ENCODE data around the gene TEAD1. TPM values are rescaled to one million over a fixed set of nuclear protein-coding genes. Genes with fewer than 3 reads are reported as not detected.

Gene TEAD1
- total RNA-seq, 6 donors from 2014 or later, result 53.5 to 141 (median 80.2) TPM

GRCh38 chr11:12640355-12640754 is 33.9 kb upstream of the TEAD1 start:
- Histone ChIP-seq H3K36me3 (no peaks in the 10 kb centered on the region), H3K27me3 (no peaks in the 10 kb centered on the region), H3K4me1 (no peaks in the 10 kb centered on the region), H3K27ac (no peak overlapping the region), H3K4me3 (no peak overlapping the region), H3K9me3 (no peaks in the 10 kb centered on the region)
- ATAC-seq (ENCODE audit: low FRiP score in 2 of 2) (no peak), DNase-seq (no peak)
- 13 to 37% methylated on average over 1 of the region's 1 CpG for WGBS, 2 donors
- TF ChIP-seq POLR2AphosphoS5 (IDR thresholded peaks at IDR 0.05) (no peak), CTCF (IDR thresholded peaks at IDR 0.05) (no peak)

DNA sequence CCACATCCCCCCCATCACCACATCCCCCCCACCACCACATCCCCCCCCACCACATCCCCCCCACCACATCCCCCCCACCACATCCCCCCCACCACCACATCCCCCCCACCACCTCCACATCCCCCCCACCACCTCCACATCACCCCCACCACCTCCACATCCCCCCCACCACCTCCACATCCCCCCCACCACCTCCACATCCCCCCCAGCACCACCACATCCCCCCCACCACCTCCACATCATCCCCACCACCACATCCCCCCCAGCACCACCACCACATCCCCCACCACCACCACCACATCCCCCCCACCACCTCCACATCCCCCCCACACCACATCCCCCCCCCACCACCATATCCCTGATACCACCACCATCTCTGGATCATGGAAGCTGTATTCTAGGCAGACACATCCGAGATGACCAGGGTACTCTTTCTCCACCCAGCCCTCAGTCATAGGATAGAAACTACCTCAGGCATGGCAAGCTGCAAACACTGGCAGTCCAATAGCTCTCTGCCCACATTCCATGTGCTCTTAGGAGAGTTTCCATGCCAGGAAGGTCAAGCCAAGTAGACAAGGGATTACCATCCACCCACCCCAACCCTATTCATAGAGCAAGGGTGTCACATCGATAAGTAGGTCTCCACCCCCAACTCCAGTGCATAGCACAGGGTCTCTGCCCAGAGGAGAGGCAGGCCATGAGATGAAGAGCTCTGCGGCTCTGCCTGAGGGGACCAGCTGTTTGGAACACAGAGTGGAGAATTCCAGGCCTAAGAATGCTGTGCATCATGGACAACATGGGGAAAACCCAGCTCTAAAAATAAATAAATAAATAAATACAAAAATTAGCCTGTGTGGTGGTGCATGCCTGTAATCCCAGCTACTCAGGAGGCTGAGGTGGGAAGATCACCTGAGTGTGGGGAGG is 33.0 kb upstream of the TEAD1 start:
- H3K36me3 ChIP-seq, result no peaks in the 10 kb centered on the region
- no peak overlapping the region for H3K4me3 ChIP-seq
- no peak overlapping the region for H3K27ac ChIP-seq
- no peaks in the 10 kb centered on the region for H3K9me3 ChIP-seq
- no peak for TF ChIP-seq POLR2AphosphoS5 (IDR thresholded peaks at IDR 0.05)
- TF ChIP-seq POLR2A (IDR thresholded peaks at IDR 0.05), result no peak
- no peak for TF ChIP-seq CTCF (IDR thresholded peaks at IDR 0.05)
- no peak for TF ChIP-seq EP300 (IDR thresholded peaks at IDR 0.05)
- no peaks in the 10 kb centered on the region for H3K27me3 ChIP-seq
- WGBS, 2 donors, result 86 to 92% methylated on average over 2 to 3 of the region's 3 CpGs
- ATAC-seq (ENCODE audit: low FRiP score in 2 of 2) (no peak), DNase-seq (no peak)
- H3K4me1 ChIP-seq, result no peaks in the 10 kb centered on the region

DNA sequence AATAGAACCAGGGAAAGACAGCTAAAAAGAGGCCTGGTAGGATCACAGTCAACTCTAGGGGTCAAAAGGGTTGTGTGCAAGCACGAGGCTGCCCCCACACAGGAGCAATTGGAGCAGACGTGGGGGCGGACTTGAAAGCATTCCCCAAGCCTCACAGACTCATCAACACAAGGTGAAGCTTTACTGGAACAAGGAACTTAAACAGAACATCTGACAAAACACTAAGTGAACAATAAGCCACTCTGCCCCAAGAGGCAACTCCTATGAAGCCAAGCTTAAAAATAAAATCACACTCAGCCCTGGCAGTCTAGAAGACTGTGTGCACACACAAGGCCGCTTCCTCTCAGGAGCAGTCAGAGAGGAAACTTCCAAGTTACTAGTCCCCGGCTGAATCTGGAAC is 32.2 kb upstream of the TEAD1 start:
- TF ChIP-seq EP300 (IDR thresholded peaks at IDR 0.05) (no peak), POLR2AphosphoS5 (IDR thresholded peaks at IDR 0.05) (no peak), CTCF (IDR thresholded peaks at IDR 0.05) (no peak), POLR2A (IDR thresholded peaks at IDR 0.05) (no peak)
- Histone ChIP-seq H3K4me3 (no peak overlapping the region), H3K27me3 (no peaks in the 10 kb centered on the region), H3K27ac (no peak overlapping the region), H3K4me1 (no peaks in the 10 kb centered on the region), H3K9me3 (no peaks in the 10 kb centered on the region), H3K36me3 (no peaks in the 10 kb centered on the region)
- 54 to 61% methylated on average over 5 of the region's 5 CpGs for WGBS, 2 donors
- DNase-seq (no peak), ATAC-seq (ENCODE audit: low FRiP score in 2 of 2) (no peak)

DNA sequence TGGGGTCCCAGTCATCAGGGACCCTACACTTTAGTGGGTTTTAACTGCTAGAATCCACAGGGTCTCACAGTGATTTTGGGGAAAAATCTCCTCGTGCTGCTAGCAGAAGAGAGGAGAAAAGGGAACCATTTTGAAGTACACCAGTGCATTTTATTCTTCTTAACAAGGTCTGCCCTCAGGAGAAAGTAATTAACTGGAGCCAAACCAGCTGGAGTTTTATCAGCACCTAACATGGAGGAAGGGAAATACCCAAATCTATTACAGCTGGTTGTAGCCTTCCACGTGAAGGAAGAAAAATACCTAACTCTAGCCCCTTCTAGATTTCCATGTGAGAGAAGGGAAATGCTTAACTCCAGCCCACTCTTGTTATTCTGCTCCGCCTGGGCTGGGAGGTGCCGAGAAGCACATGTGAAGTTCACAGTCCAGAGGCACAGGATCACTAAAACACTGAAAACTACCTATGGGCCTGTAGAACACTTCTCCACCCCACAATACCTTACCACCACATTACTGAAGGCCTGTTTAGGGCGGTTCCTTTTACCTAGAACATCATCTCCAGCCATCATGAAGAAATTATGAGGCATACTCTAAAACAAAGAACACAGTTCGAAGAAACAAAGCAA is 31.3 kb upstream of the TEAD1 start:
- no peak overlapping the region for H3K4me3 ChIP-seq
- H3K27ac ChIP-seq, result no peak overlapping the region
- H3K27me3 ChIP-seq, result no peaks in the 10 kb centered on the region
- H3K36me3 ChIP-seq, result no peaks in the 10 kb centered on the region
- TF ChIP-seq CTCF (IDR thresholded peaks at IDR 0.05) (no peak), EP300 (IDR thresholded peaks at IDR 0.05) (no peak), POLR2AphosphoS5 (IDR thresholded peaks at IDR 0.05) (no peak), POLR2A (IDR thresholded peaks at IDR 0.05) (no peak)
- DNase-seq (no peak), ATAC-seq (ENCODE audit: low FRiP score in 2 of 2) (no peak)
- H3K4me1 ChIP-seq, result no peaks in the 10 kb centered on the region
- 78 to 87% methylated on average over 6 of the region's 6 CpGs for WGBS, 2 donors
- no peaks in the 10 kb centered on the region for H3K9me3 ChIP-seq
